Uterus (tissue), 4 donors: ENCODE data around the gene LGALS7B. TPM values are rescaled to one million over a fixed set of nuclear protein-coding genes. Genes with fewer than 3 reads are reported as not detected.
"Not testable (repeated sequence)": the region's sequence is repeated elsewhere in the genome, so short reads cannot be mapped to it uniquely, and the experiment has no call there.

Source experiments
- DNase-seq, 2 donors: peaks; one replicate each; pipeline ENCODE4 v3.0.0-alpha.2; 2019 to 2020
- H3K27ac ChIP-seq, 2 donors: fragments of 200-600 bp; sonication (generic); 1 replicate in 1 of 2; 2 replicates in 1 of 2; pipeline ENCODE4 v1.5.1; 2016 to 2018
- H3K27me3 ChIP-seq, 2 donors: fragments of 200-600 bp; sonication (generic); one replicate each; pipeline ENCODE4 v1.5.1; 2018 to 2019; ENCODE audit warnings: control low read depth in 1 of 2
- H3K36me3 ChIP-seq, 2 donors: fragments of 200-600 bp; sonication (generic); one replicate each; pipeline ENCODE4 v1.5.1; 2019; ENCODE audit warnings: control low read depth in 1 of 2
- H3K4me1 ChIP-seq, 2 donors: fragments of 200-600 bp; sonication (generic); one replicate each; pipeline ENCODE4 v1.5.1; 2018 to 2019; ENCODE audit warnings: control low read depth in 1 of 2
- H3K4me3 ChIP-seq, 2 donors: fragments of 200-600 bp; sonication (generic); 1 replicate in 1 of 2; 2 replicates in 1 of 2; pipeline ENCODE4 v1.5.1; 2018 to 2019; ENCODE audit warnings: mild to moderate bottlenecking in 1 of 2
- H3K9me3 ChIP-seq, 2 donors: fragments of 200-600 bp; sonication (generic); one replicate each; pipeline ENCODE4 v1.5.1; 2019; ENCODE audit warnings: control low read depth in 1 of 2
- CTCF ChIP-seq, 4 experiments: fragments of 200-600 bp in 2 of 4; fragments of 450-650 bp in 2 of 4; sonication (generic) in 2 of 4; IDR thresholded peaks; one replicate each; pipeline ENCODE4 v1.5.1; 2016 to 2019; ENCODE audit warnings: antibody characterized with exemption in 4 of 4, mild to moderate bottlenecking in 2 of 4, moderate library complexity in 1 of 4
- POLR2A ChIP-seq, 2 donors: fragments of 450-650 bp; IDR thresholded peaks; one replicate each; pipeline ENCODE4 v1.6.1; 2016; ENCODE audit warnings: antibody characterized with exemption in 2 of 2, mild to moderate bottlenecking in 1 of 2, moderate library complexity in 1 of 2
- intact Hi-C: fragments of 100-400 bp; cut with DNase I; formaldehyde crosslinking; loops from one replicate; pipeline ENCODE4 v1.15.1; 2023; ENCODE audit warnings: low total_unique reads
- total RNA-seq, 4 donors: library from RNA; depleted of rRNA in 3 of 4; stranded (reverse); fragments of >200 nt in 3 of 4; gene quantifications; one replicate each; pipeline versions ENCODE4 v1.1.0 to v1.2.4, GENCODE V29; 2014 to 2023
- donor health status: DM: yes; HTN: yes; CAD: no.

LGALS7B gene
- total RNA-seq, 4 donors from 2014 or later: 1.1 to 6.2 TPM; not detected in 2

- DNase-seq: no peak
- H3K36me3 ChIP-seq: no peaks in the 10 kb centered on the region
- no peak overlapping the region for H3K4me3 ChIP-seq
- TF ChIP-seq POLR2A (IDR thresholded peaks at IDR 0.05) (no peak), CTCF (IDR thresholded peaks at IDR 0.05) (no peak)
- H3K9me3 ChIP-seq: no peaks in the 10 kb centered on the region
- H3K4me1 ChIP-seq: no peaks in the 10 kb centered on the region
- no peaks in the 10 kb centered on the region for H3K27me3 ChIP-seq
- no peak overlapping the region for H3K27ac ChIP-seq
- intact Hi-C loops: no loop called here
Measured at GRCh38 chr19:38817081-38817480, 28.1 kb downstream of the LGALS7B start.

GRCh38 chr19:38819231-38819920 lies 30.4 kb downstream of the LGALS7B start:
- no peaks in the 10 kb centered on the region for H3K36me3 ChIP-seq
- no peak overlapping the region for H3K27ac ChIP-seq

GRCh38 chr19:38821230-38821825 lies 32.3 kb downstream of the LGALS7B start:
- DNase-seq, H3K27me3 ChIP-seq, H3K27ac ChIP-seq, H3K4me3 ChIP-seq, intact Hi-C loops, H3K36me3 ChIP-seq, H3K9me3 ChIP-seq, H3K4me1 ChIP-seq: not testable (repeated sequence)

More at GRCh38 chr19:38819231-38819920, 30.4 kb downstream of the LGALS7B start:
- Histone ChIP-seq H3K4me1 (no peaks in the 10 kb centered on the region), H3K4me3 (no peak overlapping the region), H3K27me3 (no peaks in the 10 kb centered on the region), H3K9me3 (no peaks in the 10 kb centered on the region)
- no peak for TF ChIP-seq POLR2A (IDR thresholded peaks at IDR 0.05)
- no peak for DNase-seq
- intact Hi-C loops: no loop called here

GRCh38 chr19:38825936-38826335 lies 36.9 kb downstream of the LGALS7B start:
- H3K4me1 ChIP-seq, H3K36me3 ChIP-seq, H3K9me3 ChIP-seq, H3K27me3 ChIP-seq, DNase-seq, intact Hi-C loops, H3K4me3 ChIP-seq, H3K27ac ChIP-seq: not testable (repeated sequence)

GRCh38 chr19:38826856-38827551 lies 38.0 kb downstream of the LGALS7B start:
- no peak overlapping the region for H3K27ac ChIP-seq
- intact Hi-C loops: no loop called here
- no peak for DNase-seq
- no peaks in the 10 kb centered on the region for H3K36me3 ChIP-seq
- H3K9me3 ChIP-seq: no peaks in the 10 kb centered on the region
- no peak for TF ChIP-seq CTCF (IDR thresholded peaks at IDR 0.05)
- TF ChIP-seq POLR2A (IDR thresholded peaks at IDR 0.05): no peak
- H3K27me3 ChIP-seq: no peaks in the 10 kb centered on the region
- H3K4me3 ChIP-seq: no peak overlapping the region
- H3K4me1 ChIP-seq: no peaks in the 10 kb centered on the region

GRCh38 chr19:38829203-38829602 lies 40.2 kb downstream of the LGALS7B start:
- H3K27me3 ChIP-seq, H3K36me3 ChIP-seq, H3K9me3 ChIP-seq, H3K4me1 ChIP-seq, H3K4me3 ChIP-seq, intact Hi-C loops, DNase-seq, H3K27ac ChIP-seq: not testable (repeated sequence)

GRCh38 chr19:38830039-38830733 lies 41.2 kb downstream of the LGALS7B start:
- TF ChIP-seq POLR2A (IDR thresholded peaks at IDR 0.05) (no peak), CTCF (IDR thresholded peaks at IDR 0.05) (no peak)
- Histone ChIP-seq H3K27me3 (no peaks in the 10 kb centered on the region), H3K4me3 (no peak overlapping the region), H3K4me1 (no peaks in the 10 kb centered on the region), H3K36me3 (no peaks in the 10 kb centered on the region), H3K9me3 (no peaks in the 10 kb centered on the region), H3K27ac (peak overlapping the region; percentile 88 to 90)
- DNase-seq: no peak
- intact Hi-C loops: no loop called here
